OCI-LY7 (cell line): ENCODE results near the gene ZNF732.

ENCODE experiments used
- CTCF ChIP-seq: fragments of 200-600 bp; sonication (generic); conservative IDR thresholded peaks from 2 replicates; pipeline ENCODE4 v1.5.1; 2014; ENCODE audit warnings: mild to moderate bottlenecking, antibody characterized with exemption, low read length, moderate library complexity, mixed read lengths
- EZH2phosphoT487 ChIP-seq: fragments of 200-600 bp; sonication (generic); IDR thresholded peaks from 2 replicates; pipeline ENCODE4 v1.6.1; 2018; ENCODE audit warnings: low read depth, borderline replicate concordance, mild to moderate bottlenecking, mixed run types, antibody characterized with exemption, low read length, moderate library complexity, mixed read lengths

- no peak for TF ChIP-seq CTCF
- TF ChIP-seq EZH2phosphoT487: no peak
These were observed 51.1 kb downstream of the ZNF732 start for GRCh38 chr4:253936-254756.
